Medulla oblongata (tissue), 1 donor: ENCODE measurements around the gene NCAM1.
A peak's percentile ranks its signal among the peaks of the same experiment; 100 is the strongest.
"Not testable (repeated sequence)": the region's sequence is repeated elsewhere in the genome, so short reads cannot be mapped to it uniquely, and the experiment has no call there.

ENCODE experiments used
- DNase-seq: peaks from one replicate; pipeline ENCODE4 v3.0.0-alpha.2; 2015; ENCODE audit errors: extremely low spot score

NCAM1 gene

DNA sequence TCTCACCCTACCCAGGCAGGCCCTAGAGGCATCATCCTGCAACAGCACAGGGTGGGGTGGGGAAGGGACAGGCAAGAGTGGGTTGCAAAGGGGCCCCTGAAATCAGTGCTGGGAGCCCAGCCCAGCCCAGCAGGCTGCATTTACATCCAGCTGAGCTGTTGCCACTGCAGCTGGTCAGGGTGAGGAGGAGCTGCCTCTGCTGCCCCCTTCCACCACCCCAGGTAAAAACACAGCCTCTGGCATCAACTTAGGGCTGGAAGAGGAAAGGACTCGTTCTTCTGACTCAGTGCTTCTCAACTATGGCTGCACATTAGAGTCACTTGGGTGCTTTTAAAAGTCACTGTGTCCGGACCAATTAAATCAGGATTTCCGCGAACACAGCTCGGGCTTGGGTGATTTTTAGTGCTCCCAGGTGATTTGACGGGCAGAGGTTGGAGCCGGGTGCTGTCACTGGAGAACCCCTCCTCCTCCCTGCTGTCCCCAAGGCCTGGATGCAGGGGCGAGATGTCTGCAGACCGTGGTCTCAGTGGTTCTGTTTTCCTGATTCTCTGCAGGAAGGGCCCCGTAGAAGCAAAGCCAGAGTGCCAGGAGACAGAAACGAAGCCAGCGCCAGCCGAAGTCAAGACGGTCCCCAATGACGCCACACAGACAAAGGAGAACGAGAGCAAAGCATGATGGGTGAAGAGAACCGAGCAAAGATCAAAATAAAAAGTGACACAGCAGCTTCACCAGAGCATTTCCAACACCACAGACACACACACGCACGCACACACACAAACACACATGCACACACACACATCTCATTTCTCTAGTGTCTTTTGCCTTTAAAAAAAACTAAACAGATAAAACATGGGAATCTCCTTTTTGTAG lies 313.7 kb downstream of the NCAM1 start:
- DNase-seq = peak; percentile 51

DNA sequence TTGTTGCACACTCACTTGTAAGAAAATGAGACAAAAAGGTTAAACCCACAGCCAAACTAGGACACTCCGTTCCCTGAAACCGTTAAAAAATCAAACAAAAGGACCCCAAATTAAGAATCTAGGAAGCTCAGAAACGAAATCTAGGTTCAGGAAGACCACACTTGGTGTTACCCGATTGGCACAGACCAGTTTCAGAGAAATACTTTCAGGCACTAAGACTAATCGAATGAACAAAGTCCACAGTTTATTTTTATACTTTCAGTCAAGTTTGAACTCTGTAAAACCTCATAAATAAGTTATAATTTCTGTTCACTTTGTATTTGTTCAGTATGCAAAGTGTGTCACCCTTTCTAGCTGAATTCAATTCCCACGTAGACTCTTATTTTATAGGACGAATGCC lies 314.4 kb downstream of the NCAM1 start:
- DNase-seq = no peak

DNA sequence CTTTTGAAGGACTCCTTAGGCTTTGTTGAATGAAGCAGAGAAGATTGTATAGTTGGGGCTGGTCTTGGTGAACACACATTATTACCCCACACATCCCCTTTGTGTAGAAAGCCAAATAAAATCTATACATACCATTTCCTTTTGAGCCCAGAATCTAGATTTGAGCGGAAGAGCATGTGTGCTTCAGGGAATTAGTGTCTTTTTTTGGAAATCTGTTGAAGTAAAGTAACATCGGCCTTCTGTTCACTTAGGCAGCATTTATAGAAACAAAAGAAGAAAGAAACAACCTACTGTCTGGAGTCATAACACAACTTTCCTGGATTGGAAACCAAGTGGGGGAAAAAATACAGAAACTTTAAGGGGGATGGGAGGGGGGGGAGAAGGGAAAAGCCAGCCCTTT lies 315.2 kb downstream of the NCAM1 start:
- no peak for DNase-seq

DNA sequence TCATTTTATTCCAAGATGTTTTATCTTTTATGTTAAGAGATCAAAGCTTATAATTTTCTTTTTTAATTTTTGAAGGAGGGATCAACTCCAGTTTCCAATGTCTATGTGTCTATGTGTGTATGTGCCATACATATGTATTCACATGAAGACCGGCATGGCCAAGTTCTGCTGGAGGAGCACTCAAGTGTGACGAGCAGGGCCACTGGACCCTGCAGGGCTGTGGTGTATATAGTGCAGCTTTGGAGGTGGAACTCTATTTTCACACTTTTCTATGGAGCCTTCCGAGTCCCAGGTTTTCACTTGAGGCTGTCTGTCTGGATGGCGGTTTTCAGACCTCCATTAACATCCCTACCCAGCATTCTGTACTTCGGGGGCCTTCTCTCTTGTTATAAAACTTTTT lies 316.7 kb downstream of the NCAM1 start:
- no peak for DNase-seq

DNA sequence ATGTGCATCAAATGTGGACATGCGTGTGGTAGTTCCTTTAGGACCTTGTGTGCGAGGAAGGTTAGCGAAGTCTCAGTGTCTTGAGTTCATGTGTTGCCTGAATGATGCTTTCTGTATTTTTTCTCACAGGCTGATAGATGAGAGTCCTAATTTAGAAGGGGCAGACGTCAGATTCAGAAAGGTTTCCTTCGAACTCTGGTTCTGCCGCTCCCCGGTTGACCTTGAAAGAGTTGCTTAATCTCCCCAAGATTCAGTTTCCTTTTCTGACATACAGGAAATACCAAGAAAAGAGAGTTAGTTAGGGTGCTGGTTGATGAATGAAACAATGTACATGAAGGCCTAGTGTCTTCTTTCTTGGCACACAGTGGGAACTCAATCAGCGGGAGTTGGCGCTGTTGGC lies 317.3 kb downstream of the NCAM1 start:
- no peak for DNase-seq

DNA sequence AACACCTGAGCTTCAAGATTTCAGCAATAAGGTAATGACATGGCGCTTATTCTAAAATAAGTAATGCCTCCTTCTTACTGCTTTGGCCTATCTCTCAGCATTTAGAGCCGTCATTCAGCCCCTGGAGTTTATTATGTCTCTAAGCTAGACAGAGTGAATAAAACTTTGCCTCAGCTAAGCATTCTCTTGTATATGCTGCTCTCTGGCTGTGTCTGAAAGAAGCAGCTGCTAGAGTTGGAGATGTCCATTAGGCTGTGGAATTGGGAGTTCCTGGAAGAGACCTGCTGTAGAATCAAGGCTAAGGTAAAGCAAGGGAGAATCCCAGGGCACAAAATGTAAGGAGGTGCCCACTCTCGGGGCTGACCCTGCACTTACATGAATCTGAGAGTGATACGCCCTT lies 317.7 kb downstream of the NCAM1 start:
- DNase-seq = peak; percentile 64

DNA sequence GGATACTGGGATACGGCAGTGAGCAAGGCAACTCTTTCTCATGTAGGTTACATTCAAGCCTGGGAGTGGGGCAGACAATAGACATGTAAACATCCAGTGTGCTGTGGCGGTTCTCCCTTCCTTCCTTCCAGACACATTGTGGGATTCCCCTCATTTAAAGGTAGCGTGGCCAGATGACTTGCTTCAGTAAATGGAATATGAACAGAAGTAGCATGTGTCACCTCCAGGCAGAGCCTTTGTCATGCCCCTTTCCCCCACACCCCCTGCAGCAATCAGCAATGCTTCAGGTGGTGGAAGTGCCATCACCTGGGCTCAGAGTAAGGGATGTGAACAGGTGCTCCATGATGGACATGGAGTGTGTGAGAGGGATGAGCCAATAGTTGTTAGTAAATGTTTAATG lies 318.4 kb downstream of the NCAM1 start:
- no peak for DNase-seq

DNA sequence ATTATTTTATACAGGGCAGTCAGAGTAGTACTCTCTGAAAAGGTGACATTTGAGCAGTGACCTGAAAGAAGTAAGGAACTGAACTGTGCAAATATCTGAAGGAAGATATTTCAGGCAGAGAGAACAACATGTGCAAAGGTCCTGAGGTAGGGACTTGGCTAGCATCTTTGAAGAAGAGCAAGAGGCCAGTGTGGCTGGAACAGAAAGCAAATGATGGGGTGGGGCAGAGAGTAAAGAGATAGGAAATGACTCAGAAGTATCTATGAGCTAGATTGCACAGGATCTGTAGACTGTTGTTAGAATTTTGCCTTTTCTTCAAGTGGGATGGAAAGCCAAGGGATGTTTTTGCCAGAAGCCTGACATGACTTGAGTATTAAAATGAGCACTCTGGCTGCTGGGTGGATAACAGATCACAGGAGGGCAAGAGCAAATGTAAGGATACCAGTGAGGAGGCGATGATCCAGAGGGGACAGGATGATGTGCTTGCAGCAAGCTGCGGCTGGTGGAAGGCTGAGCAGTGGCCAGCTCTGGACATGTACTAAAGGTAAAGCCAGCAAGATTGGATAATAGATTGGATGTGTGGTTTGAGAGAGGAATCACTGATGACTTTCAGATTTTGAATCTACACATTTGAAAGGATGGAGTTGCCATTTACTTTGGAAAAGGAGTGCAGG lies 320.0 kb downstream of the NCAM1 start:
- no peak for DNase-seq

DNA sequence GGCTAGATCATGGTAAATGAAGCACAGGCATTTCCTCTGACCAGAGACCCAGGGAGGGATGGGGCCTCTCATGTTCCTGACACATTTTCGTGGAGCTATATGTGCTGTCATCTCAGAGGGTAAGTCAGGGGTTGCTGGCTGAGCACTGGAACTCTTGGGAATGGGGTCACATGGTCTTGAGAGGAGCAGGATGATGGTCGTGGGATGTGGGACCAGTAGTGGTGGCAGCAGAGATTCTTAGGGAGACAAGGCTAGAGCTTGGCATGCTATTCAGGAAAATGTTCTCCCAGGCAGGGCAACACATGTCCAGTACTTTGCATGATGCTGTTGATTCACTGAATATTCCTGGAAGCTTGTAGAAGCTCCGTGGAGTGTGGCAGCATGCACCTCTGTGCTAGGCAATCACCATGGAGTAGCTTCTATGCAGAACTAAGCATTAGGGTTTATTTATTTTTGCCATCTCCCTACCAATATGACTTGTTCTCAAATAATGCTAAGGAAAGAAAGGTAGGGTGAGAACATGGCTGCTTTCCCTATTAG lies 321.7 kb downstream of the NCAM1 start:
- DNase-seq = no peak

DNA sequence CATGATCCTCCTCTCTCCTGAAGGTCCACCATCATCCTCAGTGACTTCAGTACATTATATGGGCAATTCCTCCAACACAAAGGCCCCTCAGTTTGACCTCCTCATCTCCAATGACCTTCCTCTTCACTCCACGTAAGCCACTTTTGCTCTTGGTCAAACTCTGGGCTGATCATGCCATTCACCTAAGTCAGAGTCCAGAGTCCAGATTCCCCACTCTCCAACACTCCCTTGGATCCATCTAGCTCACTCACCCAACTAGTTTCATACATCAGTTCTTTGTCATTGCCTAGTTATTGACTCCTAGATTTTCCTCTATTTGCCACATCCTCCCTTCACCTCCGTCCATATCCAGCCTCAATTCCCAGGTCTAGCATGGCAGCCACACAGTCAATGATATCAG lies 322.7 kb downstream of the NCAM1 start:
- no peak for DNase-seq

DNA sequence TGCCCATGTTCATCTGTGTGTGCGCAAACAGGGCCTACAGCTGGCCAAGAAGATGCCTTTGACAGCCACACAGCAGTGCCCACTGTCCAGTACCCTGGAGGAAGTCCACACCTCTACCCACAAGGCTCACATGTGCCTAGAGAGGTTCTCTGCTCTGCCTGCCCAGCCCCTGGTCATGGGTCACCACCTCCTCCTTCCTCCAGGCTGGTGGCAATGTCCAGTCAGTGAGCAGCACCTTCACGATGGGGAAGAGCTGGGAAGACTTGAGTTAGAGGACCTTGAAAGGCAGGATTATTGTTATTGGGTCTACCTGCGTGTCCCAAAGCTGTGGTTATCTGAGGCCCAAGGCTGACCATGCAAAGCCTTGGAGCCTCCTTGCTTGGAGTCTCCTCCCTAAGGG lies 324.8 kb downstream of the NCAM1 start:
- no peak for DNase-seq

DNA sequence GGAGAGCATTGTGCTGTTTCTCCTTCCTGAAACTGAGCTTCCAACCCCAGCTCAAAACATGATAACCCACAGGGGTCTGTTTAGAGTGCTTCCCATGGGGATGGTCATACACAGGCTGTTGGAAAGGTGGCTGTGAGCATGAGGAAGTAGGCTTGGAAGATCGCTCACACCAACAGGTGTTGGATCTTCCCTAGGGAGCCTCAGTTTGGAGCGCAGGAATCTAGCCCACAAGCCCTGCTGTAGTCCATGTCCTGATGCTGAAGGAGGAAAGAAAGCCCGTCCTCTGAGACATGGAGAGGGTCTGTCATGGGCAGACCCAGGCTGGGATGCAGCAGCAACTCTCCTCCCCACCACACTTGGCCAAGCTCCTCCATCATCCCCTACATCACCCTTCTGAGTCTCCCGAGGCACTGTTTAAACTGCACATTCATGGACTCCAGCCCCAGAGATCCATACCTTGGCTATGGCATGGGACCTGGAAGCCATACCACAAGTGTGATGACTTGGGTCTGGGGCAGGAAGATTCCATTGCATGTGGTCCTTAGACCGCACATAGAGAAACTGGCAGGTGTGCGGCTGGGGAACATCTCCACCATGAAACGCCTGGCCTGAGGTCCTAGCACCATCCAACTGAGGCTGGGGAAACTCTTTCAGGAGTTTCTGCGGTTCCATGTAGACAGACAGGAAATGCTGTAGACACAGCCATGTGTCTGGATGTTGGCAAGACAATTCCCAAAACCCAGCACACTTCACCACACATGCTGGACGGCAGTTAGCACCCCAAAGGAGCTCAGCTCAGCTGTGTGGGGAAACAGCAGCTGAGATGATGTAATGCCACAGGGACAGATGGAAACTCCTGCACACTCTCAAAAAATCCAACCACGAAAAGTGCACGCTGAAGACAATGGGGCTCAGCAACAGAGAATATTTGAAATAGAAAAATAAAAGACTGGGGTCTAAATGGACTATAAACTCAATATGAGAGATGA lies 325.6 kb downstream of the NCAM1 start:
- DNase-seq = no peak

DNA sequence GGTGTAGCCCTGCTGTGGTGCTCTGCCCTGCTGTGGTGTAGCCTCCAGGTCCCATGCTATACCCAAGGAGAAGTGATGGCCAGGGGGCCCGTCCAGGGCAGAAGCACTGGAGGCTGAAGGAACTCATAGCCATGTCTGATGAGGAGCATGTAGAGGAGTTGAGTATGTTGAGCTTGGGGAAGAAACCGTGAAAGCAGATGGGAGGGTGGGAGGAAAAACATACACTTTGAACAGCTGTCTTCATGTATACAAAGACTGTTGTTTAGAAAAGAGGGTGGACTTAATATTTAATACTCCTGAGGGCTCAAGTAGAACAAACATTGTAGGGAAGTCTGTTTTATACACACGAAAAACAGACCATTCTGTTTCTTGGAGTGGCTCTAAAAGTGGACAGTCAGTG lies 326.6 kb downstream of the NCAM1 start:
- DNase-seq = no peak

DNA sequence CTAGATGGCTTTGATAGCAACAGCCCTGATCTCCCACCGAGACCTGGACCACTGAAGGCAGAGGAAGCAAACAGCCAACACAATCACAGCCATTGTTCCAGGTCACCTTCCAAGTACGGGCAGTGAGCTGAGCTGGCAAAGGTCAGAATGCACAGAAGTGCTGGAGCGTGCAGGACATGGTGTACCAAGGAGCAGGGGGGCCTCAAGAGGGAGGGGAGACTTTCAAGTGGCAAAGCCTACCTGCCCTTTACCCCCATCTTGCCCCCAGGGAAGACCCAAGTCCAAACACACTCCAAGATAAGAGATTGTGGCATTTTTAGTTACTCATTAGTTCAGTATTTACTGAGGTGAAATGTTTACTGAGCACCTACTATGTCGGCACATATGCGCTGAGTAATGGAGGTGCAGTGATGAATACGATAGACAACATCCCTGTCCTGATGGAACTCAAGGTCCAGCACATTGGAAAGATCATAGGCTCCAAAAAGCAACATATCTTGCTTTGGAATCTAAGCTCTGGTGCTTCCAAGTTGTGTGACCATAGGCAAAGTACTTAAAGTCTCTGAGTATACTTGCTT lies 327.2 kb downstream of the NCAM1 start:
- no peak for DNase-seq

DNA sequence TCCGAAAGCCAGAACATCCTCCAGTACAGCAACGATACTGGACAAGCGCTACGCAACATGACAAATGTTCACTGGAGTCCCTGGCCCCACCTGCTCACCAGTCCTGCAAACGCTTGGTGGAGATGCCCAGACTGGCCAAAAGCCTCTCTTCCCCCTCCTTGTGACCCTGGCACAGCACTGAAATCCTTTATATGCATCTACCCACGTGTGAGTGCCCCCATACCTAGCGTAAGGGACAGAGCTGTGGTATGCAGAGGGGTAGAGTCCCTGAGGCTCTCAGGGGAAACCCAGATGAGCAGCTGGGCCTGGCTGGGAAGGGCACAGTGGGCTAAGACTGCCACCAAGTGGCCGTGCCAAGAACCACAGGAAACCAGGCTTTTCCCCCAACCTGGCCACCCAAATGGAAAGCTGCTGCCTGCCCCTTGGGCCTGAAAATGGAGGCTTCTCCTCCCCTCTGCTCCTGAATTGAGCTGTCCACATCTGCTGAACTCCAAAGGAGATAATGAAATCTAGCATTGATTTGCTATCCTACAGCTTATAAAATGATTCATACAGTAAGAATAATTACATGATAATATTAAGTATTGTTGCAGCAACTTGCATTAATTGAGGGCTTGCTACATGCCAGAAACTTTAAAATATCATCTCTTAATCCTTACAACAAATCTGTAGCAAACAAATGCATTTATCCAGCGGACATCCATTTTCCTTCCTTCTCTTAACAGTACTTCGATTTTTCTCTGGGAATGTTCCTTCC lies 328.4 kb downstream of the NCAM1 start:
- peak; percentile 82 for DNase-seq

DNA sequence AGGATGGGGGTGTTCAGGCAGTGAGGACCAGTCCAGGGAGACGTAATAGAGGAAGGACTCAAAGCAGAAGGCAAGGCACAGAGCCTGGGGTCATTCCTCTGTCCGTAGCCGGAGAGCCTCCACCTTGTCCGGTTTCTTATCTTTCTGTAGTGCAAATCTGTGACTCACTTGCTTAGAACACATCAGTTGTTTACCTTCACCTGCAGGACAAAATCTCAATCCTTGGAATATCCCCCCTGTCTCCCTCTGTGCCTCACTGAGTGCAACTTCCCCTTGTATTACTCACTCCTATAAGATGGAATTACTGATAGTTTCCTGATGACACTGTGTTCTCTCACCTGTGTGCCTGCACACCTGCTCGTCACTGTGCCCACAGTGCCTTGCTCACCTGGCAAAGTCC lies 332.7 kb downstream of the NCAM1 start:
- DNase-seq = no peak

DNA sequence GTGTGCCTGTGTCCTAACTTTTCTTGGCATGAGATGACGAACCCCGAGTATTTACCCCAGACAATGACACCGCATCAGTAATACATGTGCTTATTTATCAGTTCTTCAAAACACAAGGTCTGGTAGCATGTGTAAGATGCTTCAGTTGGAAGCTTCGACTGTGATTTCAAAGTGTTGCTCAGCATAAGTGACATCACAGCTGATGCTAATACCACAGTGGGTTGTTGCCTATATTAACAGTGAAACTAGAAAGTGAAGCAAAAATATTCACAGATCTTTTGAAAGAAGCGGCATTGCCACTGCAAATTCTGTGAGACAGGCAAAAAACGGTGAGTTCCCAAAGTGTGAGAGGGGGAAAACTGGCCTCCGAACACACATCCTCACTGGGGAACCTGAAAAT lies 334.8 kb downstream of the NCAM1 start:
- DNase-seq = no peak

DNA sequence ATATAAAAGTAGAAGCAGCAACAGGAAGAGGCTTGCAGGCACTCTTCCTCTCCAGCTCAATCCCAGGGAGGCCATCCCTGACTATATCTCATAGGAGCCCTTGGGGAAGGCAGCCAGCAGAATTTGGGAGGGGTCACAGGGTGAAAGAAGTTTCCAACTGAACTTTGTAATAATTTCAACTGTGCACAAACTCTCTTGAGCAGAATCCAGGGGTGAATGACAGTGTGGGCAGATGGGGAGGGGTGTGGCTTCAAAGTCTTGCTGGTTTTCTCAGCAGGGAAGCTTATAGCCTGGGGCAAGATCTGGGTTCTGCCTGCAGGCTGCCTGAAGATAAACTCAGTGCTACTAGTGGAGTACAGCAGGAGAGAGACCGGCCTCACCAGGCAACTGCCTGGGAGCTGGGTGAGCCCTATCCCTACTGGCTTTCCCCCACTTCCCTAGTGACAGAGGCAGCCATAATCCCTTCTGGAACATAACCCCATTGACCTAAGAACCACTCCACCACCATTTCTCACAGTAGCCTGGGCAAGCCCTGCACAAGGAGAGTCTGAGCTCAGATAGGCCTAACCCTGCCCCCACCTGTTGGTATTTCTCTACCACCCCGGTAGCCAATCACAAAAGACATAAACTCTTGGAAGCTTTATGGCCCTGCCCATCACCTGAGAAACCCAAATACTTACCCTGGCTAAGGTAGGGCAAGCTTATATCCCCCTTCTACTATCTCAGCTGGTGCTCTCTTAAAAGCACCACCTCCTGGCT lies 335.4 kb downstream of the NCAM1 start:
- DNase-seq = no peak

DNA sequence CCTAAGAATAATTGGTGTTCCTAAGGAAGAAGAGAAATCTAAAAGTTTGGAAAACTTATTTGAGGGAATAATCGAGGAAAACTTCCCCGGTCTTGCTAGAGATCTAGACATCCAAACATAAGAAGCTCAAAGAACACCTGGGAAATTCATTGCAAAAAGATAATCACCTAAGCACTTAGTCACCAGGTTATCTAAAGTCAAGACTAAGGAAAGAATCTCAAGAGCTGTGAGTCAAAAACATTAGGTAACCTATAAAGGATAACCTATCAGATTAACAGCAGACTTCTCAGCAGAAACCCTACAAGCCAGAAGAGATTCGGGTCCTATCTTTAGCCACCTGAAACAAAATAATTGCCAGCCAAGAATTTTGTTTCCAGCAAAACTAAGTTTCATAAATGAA lies 337.3 kb downstream of the NCAM1 start:
- DNase-seq = not testable (repeated sequence)

DNA sequence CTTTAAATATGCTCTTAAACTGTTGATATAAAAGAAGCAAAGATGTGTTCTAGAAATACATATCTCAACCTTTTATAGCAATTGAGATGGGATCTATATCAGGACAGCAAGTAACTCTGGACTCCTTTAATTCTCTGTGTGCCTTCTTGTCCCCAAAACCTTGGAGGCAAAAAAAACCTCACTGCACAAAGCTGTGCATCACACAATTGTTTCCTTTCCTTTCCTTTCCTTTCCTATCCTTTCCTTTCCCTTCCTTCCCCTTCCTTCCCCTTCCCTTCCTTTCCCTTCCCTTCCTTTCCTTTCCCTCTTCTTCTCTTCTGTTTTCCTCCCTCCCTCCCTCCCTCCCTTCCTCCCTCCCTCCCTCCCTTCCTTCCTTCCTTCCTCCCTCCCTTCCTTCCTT lies 343.7 kb downstream of the NCAM1 start:
- no peak for DNase-seq
